Liver (tissue), 3 donors: Measurements from ENCODE around the gene XYLT2.

Experiments
- ATF3 ChIP-seq: IDR thresholded peaks from 2 replicates; pipeline ENCODE4 v1.6.1; 2016; ENCODE audit warnings: antibody characterized with exemption
- CTCF ChIP-seq: fragments of 150-350 bp; IDR thresholded peaks from 2 replicates; pipeline ENCODE4 v1.5.1; 2017; ENCODE audit warnings: improper control_type of control experiment, low read depth, low read length; ENCODE audit not compliant: missing input control
- donor health status: healthy.
- donor health status: healthy.

GRCh38 chr17:50345432-50346312 lies at the start of gene XYLT2:
- no peak for TF ChIP-seq ATF3
- no peak for TF ChIP-seq CTCF
